Measurements from ENCODE around the gene FBXO24.
A peak's percentile ranks its signal among the peaks of the same experiment; 100 is the strongest.

- peak; percentile 22 to 67; a peak in 1 of 4 replicates for TF ChIP-seq KDM1A (IDR thresholded peaks at IDR 0.05)
- TF ChIP-seq, protein P1, sequence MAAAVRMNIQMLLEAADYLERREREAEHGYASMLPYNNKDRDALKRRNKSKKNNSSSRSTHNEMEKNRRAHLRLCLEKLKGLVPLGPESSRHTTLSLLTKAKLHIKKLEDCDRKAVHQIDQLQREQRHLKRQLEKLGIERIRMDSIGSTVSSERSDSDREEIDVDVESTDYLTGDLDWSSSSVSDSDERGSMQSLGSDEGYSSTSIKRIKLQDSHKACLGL (CRISPR knock-in tag; IDR thresholded peaks at IDR 0.05; ENCODE audit: borderline replicate concordance, poor library complexity, severe bottlenecking): no peak
- TF ChIP-seq BHLHE40 (IDR thresholded peaks at IDR 0.05; ENCODE audit: low read length): no peak
- TF ChIP-seq, protein P2, sequence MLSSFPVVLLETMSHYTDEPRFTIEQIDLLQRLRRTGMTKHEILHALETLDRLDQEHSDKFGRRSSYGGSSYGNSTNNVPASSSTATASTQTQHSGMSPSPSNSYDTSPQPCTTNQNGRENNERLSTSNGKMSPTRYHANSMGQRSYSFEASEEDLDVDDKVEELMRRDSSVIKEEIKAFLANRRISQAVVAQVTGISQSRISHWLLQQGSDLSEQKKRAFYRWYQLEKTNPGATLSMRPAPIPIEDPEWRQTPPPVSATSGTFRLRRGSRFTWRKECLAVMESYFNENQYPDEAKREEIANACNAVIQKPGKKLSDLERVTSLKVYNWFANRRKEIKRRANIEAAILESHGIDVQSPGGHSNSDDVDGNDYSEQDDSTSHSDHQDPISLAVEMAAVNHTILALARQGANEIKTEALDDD (IDR thresholded peaks at IDR 0.05): no peak
- TF ChIP-seq, protein P3, sequence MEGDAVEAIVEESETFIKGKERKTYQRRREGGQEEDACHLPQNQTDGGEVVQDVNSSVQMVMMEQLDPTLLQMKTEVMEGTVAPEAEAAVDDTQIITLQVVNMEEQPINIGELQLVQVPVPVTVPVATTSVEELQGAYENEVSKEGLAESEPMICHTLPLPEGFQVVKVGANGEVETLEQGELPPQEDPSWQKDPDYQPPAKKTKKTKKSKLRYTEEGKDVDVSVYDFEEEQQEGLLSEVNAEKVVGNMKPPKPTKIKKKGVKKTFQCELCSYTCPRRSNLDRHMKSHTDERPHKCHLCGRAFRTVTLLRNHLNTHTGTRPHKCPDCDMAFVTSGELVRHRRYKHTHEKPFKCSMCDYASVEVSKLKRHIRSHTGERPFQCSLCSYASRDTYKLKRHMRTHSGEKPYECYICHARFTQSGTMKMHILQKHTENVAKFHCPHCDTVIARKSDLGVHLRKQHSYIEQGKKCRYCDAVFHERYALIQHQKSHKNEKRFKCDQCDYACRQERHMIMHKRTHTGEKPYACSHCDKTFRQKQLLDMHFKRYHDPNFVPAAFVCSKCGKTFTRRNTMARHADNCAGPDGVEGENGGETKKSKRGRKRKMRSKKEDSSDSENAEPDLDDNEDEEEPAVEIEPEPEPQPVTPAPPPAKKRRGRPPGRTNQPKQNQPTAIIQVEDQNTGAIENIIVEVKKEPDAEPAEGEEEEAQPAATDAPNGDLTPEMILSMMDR (IDR thresholded peaks at IDR 0.05 in 2 of 3, conservative IDR thresholded peaks at IDR 0.05 in 1 of 3; ENCODE audit: insufficient read depth in 2 of 3, low read depth in 1 of 3, low read length in 3 of 3): no peak
- TF ChIP-seq, protein P4, sequence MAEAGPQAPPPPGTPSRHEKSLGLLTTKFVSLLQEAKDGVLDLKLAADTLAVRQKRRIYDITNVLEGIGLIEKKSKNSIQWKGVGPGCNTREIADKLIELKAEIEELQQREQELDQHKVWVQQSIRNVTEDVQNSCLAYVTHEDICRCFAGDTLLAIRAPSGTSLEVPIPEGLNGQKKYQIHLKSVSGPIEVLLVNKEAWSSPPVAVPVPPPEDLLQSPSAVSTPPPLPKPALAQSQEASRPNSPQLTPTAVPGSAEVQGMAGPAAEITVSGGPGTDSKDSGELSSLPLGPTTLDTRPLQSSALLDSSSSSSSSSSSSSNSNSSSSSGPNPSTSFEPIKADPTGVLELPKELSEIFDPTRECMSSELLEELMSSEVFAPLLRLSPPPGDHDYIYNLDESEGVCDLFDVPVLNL (CRISPR knock-in tag; IDR thresholded peaks at IDR 0.05; ENCODE audit: low read depth): no peak
- TF ChIP-seq RREB1 (CRISPR knock-in tag; IDR thresholded peaks at IDR 0.05): no peak
- TF ChIP-seq FOXA1 (IDR thresholded peaks at IDR 0.05; ENCODE audit: borderline replicate concordance): no peak
- TF ChIP-seq, protein P5, sequence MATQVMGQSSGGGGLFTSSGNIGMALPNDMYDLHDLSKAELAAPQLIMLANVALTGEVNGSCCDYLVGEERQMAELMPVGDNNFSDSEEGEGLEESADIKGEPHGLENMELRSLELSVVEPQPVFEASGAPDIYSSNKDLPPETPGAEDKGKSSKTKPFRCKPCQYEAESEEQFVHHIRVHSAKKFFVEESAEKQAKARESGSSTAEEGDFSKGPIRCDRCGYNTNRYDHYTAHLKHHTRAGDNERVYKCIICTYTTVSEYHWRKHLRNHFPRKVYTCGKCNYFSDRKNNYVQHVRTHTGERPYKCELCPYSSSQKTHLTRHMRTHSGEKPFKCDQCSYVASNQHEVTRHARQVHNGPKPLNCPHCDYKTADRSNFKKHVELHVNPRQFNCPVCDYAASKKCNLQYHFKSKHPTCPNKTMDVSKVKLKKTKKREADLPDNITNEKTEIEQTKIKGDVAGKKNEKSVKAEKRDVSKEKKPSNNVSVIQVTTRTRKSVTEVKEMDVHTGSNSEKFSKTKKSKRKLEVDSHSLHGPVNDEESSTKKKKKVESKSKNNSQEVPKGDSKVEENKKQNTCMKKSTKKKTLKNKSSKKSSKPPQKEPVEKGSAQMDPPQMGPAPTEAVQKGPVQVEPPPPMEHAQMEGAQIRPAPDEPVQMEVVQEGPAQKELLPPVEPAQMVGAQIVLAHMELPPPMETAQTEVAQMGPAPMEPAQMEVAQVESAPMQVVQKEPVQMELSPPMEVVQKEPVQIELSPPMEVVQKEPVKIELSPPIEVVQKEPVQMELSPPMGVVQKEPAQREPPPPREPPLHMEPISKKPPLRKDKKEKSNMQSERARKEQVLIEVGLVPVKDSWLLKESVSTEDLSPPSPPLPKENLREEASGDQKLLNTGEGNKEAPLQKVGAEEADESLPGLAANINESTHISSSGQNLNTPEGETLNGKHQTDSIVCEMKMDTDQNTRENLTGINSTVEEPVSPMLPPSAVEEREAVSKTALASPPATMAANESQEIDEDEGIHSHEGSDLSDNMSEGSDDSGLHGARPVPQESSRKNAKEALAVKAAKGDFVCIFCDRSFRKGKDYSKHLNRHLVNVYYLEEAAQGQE (IDR thresholded peaks at IDR 0.05; ENCODE audit: borderline replicate concordance): no peak
- TF ChIP-seq, protein P5 (CRISPR knock-in tag; IDR thresholded peaks at IDR 0.05; ENCODE audit: low read depth): no peak
- no peak for TF ChIP-seq ZNF589 (CRISPR knock-in tag; IDR thresholded peaks at IDR 0.05; ENCODE audit: low read depth)
- TF ChIP-seq CHD1 (IDR thresholded peaks at IDR 0.05; ENCODE audit: low read length): no peak
- no peak for TF ChIP-seq PML (IDR thresholded peaks at IDR 0.05; ENCODE audit: low read length)
These were observed 53.9 kb downstream of the FBXO24 start for GRCh38 chr7:100639995-100640516.
